ENCODE results near the gene ST3GAL6.
"Not testable (repeated sequence)": the region's sequence is repeated elsewhere in the genome, so short reads cannot be mapped to it uniquely, and the experiment has no call there.

ST3GAL6 gene

DNA sequence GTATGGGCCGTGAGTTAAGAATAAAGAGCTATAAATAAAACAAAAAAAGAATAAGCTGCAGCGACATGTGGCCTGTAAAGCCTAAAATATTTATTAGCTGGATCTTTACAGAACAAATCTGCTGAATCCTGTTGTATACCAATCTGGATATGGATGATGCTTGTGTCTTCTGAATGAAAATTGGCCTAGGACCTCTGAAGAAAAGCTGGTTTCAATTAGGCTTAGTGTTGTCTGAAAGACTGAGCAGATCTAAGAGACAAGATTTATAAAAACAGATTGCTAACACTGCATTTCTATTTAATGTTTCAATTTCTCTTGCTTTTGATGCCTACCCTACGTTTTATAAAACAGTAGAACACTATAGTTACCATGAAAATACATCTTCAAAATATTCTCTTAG lies 57.9 kb downstream of the ST3GAL6 start:
- H3K9ac ChIP-seq (ENCODE audit: insufficient read length), result no peak overlapping the region

GRCh38 chr3:98823791-98824190 lies 60.7 kb downstream of the ST3GAL6 start:
- no peak for TF ChIP-seq POLR2AphosphoS5 (IDR thresholded peaks at IDR 0.05; ENCODE audit: borderline replicate concordance, low read depth, low read length)
- TF ChIP-seq FOXP2 (optimal IDR thresholded peaks at IDR 0.05; ENCODE audit: control extremely low read depth, extremely low read length, insufficient read depth), result no peak
- TF ChIP-seq EZH2 (IDR thresholded peaks at IDR 0.05), result no peak
- no peak overlapping the region for H3K4me3 ChIP-seq
- no peak overlapping the region for H3K9ac ChIP-seq (ENCODE audit: insufficient read length)
- H3K27ac ChIP-seq, result no peak overlapping the region
- DNase-seq (ENCODE audit: low read depth, low spot score), result no peak
- H3K36me3 ChIP-seq (ENCODE audit: insufficient read depth, low read length), result peaks cover 5% of the 10 kb centered on the region
- no peaks in the 10 kb centered on the region for H3K9me3 ChIP-seq (ENCODE audit: low read depth, low read length)

More for the DNA sequence above, 57.9 kb downstream of the ST3GAL6 start:
- Histone ChIP-seq H3K27ac (peak overlapping the region; percentile 87), H3K36me3 (ENCODE audit: insufficient read depth, low read length) (peaks cover 18% of the 10 kb centered on the region), H3K4me3 (peak overlapping the region; percentile 10; the same call in 1 of the 2 replicates), H3K9me3 (ENCODE audit: low read depth, low read length) (no peaks in the 10 kb centered on the region)
- peak; percentile 39 for DNase-seq (ENCODE audit: low read depth, low spot score)
- TF ChIP-seq POLR2AphosphoS5 (IDR thresholded peaks at IDR 0.05; ENCODE audit: borderline replicate concordance, low read depth, low read length) (no peak), FOXP2 (optimal IDR thresholded peaks at IDR 0.05; ENCODE audit: control extremely low read depth, extremely low read length, insufficient read depth) (no peak), EZH2 (IDR thresholded peaks at IDR 0.05) (no peak)

GRCh38 chr3:98824256-98824655 lies 61.1 kb downstream of the ST3GAL6 start:
- DNase-seq (ENCODE audit: low read depth, low spot score), result no peak

GRCh38 chr3:98826126-98826525 lies 63.0 kb downstream of the ST3GAL6 start:
- DNase-seq (ENCODE audit: low read depth, low spot score), result no peak
- Histone ChIP-seq H3K9ac (ENCODE audit: insufficient read length) (no peak overlapping the region), H3K27ac (peak overlapping the region; percentile 21; the same call in 1 of the 2 replicates), H3K36me3 (ENCODE audit: insufficient read depth, low read length) (peaks cover 5% of the 10 kb centered on the region; the same call in 1 of the 2 replicates), H3K9me3 (ENCODE audit: low read depth, low read length) (0 out of 2 replicates have a peak, but pooled peaks cover 2% of the 10 kb centered on the region), H3K4me3 (no peak overlapping the region)
- TF ChIP-seq POLR2AphosphoS5 (IDR thresholded peaks at IDR 0.05; ENCODE audit: borderline replicate concordance, low read depth, low read length) (no peak), FOXP2 (optimal IDR thresholded peaks at IDR 0.05; ENCODE audit: control extremely low read depth, extremely low read length, insufficient read depth) (no peak), EZH2 (IDR thresholded peaks at IDR 0.05) (no peak)

More at GRCh38 chr3:98824256-98824655, 61.1 kb downstream of the ST3GAL6 start:
- Histone ChIP-seq H3K27ac (no peak overlapping the region), H3K4me3 (no peak overlapping the region), H3K9me3 (ENCODE audit: low read depth, low read length) (no peaks in the 10 kb centered on the region), H3K9ac (ENCODE audit: insufficient read length) (no peak overlapping the region), H3K36me3 (ENCODE audit: insufficient read depth, low read length) (peaks cover 5% of the 10 kb centered on the region; the same call in 1 of the 2 replicates)
- TF ChIP-seq POLR2AphosphoS5 (IDR thresholded peaks at IDR 0.05; ENCODE audit: borderline replicate concordance, low read depth, low read length) (no peak), FOXP2 (optimal IDR thresholded peaks at IDR 0.05; ENCODE audit: control extremely low read depth, extremely low read length, insufficient read depth) (no peak), EZH2 (IDR thresholded peaks at IDR 0.05) (no peak)

GRCh38 chr3:98827221-98827920 lies 64.2 kb downstream of the ST3GAL6 start:
- no peak for TF ChIP-seq FOXP2 (optimal IDR thresholded peaks at IDR 0.05; ENCODE audit: control extremely low read depth, extremely low read length, insufficient read depth)
- TF ChIP-seq POLR2AphosphoS5 (IDR thresholded peaks at IDR 0.05; ENCODE audit: borderline replicate concordance, low read depth, low read length), result no peak
- TF ChIP-seq EZH2 (IDR thresholded peaks at IDR 0.05), result no peak
- no peak for DNase-seq (ENCODE audit: low read depth, low spot score)
- Histone ChIP-seq H3K4me3 (no peak overlapping the region), H3K27ac (no peak overlapping the region), H3K9ac (ENCODE audit: insufficient read length) (no peak overlapping the region), H3K9me3 (ENCODE audit: low read depth, low read length) (0 out of 2 replicates have a peak, but pooled peaks cover 2% of the 10 kb centered on the region), H3K36me3 (ENCODE audit: insufficient read depth, low read length) (peaks cover 1% of the 10 kb centered on the region; the same call in 1 of the 2 replicates)

DNA sequence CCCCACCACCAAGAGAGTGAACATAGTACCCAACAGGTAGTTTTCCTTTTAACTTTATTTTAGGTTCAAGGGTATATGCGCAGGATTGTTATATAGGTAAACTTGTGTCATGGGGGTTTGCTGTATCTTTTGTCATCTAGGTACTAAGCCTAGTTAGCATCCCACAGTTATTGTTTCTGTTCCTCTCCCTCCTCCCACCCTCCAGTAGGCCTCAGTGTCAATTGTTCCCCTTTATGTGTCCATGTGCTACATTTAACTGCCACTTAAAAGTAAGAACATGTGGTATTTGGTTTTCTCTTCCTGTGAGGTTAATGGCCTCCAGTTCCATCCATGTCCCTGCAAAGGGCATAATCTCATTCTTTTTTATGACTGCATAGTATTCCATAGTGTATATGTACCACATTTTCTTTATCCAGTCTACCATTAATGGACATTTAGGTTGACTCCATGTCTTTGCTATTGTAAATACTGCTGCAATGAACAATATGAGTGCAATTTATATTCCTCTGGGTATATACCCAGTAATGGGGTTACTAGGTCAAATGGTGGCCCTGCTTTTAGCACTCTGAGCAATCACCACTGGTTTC lies 66.2 kb downstream of the ST3GAL6 start:
- Histone ChIP-seq H3K9me3 (ENCODE audit: low read depth, low read length) (0 out of 2 replicates have a peak, but pooled peaks cover 2% of the 10 kb centered on the region), H3K9ac (ENCODE audit: insufficient read length) (no peak overlapping the region), H3K27ac (no peak overlapping the region), H3K4me3 (no peak overlapping the region), H3K36me3 (ENCODE audit: insufficient read depth, low read length) (peaks cover 5% of the 10 kb centered on the region; the same call in 1 of the 2 replicates)
- TF ChIP-seq FOXP2 (optimal IDR thresholded peaks at IDR 0.05; ENCODE audit: control extremely low read depth, extremely low read length, insufficient read depth) (no peak), POLR2AphosphoS5 (IDR thresholded peaks at IDR 0.05; ENCODE audit: borderline replicate concordance, low read depth, low read length) (no peak), EZH2 (IDR thresholded peaks at IDR 0.05) (no peak)
- DNase-seq (ENCODE audit: low read depth, low spot score), result no peak

- not testable (repeated sequence) for H3K36me3 ChIP-seq (ENCODE audit: insufficient read depth, low read length); H3K4me3 ChIP-seq; H3K9ac ChIP-seq (ENCODE audit: insufficient read length); H3K9me3 ChIP-seq (ENCODE audit: low read depth, low read length); DNase-seq (ENCODE audit: low read depth, low spot score); H3K27ac ChIP-seq
Observed at GRCh38 chr3:98831060-98831459, 67.9 kb downstream of the ST3GAL6 start.

DNA sequence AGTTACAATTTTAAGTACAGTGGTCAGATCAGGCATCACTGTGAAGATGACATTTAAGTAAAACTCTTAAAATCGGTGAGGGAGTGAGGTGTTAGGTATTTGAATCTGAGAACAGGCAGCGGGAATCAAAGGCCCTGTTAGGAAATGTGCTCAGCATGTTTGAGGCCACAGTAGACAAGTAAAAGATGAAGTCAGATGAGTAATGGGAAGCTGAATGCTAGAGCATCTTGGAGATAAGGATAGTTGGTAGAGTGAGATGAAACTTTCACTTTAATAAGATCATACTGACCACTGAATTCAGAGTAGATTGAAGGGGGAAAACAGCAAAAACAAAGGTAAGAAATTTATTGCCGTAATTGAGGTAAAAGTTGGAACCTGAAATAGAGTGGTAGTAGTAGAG lies 76.7 kb downstream of the ST3GAL6 start:
- no peak for DNase-seq (ENCODE audit: low read depth, low spot score)
- Histone ChIP-seq H3K9me3 (ENCODE audit: low read depth, low read length) (no peaks in the 10 kb centered on the region), H3K4me3 (no peak overlapping the region), H3K27ac (no peak overlapping the region), H3K9ac (ENCODE audit: insufficient read length) (no peak overlapping the region), H3K36me3 (ENCODE audit: insufficient read depth, low read length) (0 out of 2 replicates have a peak, but pooled peaks cover 3% of the 10 kb centered on the region)
- no peak for TF ChIP-seq EZH2 (IDR thresholded peaks at IDR 0.05)
- no peak for TF ChIP-seq FOXP2 (optimal IDR thresholded peaks at IDR 0.05; ENCODE audit: control extremely low read depth, extremely low read length, insufficient read depth)
- TF ChIP-seq POLR2AphosphoS5 (IDR thresholded peaks at IDR 0.05; ENCODE audit: borderline replicate concordance, low read depth, low read length), result no peak

All from SK-N-MC (cell line).